GM21360 (cell line): ENCODE measurements around the gene NEURL3.
"Not testable (repeated sequence)": the region's sequence is repeated elsewhere in the genome, so short reads cannot be mapped to it uniquely, and the experiment has no call there.

Experiments used
- ATAC-seq: cut with Tn5 transposase; IDR thresholded peaks from one replicate; pipeline ENCODE4 v1.9.1; 2021; ENCODE audit warnings: mild to moderate bottlenecking, moderate library complexity; ENCODE audit not compliant: unreplicated experiment

Gene NEURL3

GRCh38 chr2:96508521-96509113 lies 3.5 kb upstream of the NEURL3 start:
- no peak for ATAC-seq

- no peak for ATAC-seq
Measured at GRCh38 chr2:96507957-96508520, 2.9 kb upstream of the NEURL3 start.

- ATAC-seq = no peak
Measured at GRCh38 chr2:96506907-96507240, 1.7 kb upstream of the NEURL3 start.

DNA sequence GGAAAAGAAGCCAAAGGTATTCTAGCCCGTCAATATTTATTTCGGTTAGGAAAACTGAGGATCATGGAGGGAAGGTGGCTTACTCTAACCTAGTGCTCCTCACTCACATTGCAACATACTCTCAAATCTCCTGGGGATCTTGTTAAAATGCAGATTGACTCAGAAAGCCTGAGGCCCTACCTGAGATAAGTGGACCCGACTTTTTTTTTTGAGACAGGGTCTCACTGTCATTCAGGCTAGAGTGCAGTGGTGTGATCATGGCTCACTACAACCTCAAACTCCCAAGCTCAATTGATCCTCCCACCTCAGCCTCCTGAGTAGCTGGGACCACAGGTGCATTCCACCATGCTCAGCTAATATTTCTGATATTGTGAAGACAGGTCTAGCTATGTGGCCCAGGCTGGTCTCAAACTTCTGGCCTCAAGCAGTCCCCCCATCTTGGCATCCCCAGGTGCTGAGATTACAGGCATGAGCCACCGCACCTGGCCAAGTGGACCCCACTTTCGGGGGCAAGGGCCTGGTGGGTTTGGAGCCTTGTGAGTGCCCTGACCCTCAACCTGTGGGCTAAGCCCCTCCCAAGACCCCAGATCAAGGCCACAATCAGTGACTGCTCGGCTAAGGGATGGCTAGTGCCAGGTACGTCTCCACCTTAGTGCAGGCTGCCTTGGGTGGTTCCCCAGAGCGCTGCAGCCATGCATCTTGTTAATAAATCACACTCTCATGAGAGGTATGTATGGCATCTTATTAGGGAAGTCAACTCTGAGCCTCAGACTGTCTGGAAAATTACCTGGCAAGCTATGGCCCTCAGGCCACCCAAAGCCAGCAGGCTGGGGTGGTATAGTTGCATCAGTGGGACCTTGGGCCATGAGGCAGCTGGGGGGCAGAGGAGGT lies 1.1 kb upstream of the NEURL3 start:
- ATAC-seq = no peak

- ATAC-seq = no peak
Measured at GRCh38 chr2:96503637-96504243, 1.4 kb downstream of the NEURL3 start.

DNA sequence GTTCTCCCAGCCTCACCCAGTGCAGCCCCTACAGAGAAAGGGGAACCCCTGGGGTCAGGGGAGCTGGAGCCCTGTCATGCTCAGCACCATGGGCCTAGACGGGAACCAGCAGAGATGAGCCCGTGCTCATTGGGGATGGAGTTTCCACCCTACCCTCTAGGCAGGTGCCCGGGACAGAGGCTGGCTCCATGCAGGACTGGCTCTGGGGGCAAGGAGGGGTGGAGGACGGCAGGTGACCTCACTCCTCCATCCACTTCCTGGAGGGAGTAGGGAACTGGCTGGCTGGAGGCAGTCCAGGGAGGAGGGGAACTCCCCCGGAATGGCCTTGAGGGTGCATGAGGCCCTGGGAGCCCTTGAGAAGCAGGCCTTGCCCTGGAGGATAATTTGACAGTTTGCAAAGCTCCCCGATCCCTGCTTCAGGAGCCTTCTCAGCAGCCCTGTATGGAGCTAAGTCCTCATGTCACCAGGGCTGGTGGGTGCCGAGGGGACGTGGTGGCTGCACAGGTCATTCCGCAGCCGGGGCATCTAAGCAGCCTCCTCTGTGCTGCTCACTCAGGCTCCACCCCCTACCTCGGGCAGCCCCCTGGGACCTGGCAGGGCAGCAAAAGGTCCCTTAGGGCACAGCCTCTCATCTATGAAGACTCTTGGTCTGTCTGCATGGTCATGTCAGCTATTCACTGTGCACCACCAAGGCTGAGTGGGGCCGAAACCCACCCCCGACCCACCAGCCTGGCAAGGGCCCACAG lies 2.1 kb downstream of the NEURL3 start:
- no peak for ATAC-seq

DNA sequence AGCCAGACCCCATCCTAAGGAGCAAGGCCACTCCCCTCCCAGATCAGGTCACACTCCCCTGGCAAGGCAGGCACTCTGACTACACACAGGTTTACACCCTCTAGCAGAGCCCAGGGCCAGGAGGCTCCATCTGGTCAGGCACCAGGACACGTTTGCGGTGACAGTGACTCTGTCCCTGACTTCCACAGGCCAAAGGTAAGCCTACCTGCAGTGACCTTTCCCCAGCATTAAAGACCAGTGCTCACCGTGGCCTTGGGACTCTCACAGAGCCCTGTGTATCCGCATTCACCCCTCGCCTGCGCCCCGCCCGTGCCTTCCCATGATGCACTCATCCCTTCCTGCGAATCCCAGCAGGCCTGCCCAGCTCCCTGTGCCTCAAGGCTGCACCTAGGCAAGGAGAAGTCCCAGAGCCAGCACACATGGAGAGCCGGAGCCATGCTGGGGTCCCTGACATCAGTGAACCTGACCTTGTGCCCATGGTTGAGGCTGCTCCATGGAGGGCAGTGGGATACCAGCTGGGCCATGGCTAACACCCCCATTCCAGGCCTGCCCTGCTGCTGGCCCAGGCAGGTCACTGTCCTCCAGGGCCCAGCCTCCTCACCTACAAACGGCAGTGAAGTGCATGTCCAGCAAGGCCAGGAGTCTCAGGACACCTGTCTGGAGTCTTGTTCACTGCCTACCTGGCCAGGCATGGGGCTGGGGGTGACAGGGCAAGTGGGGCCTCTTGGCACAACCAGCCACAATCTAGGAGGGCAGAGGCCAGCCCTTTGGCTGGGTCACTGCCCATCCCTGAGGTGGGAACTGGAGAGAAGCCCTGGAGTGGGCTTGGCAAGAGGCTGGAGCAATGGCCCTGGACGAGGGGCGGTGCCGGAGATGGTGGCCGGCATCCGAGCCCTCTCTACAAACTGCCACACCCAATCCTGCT lies 3.0 kb downstream of the NEURL3 start:
- no peak for ATAC-seq

- ATAC-seq = no peak
Measured at GRCh38 chr2:96501471-96501874, 3.7 kb downstream of the NEURL3 start.

DNA sequence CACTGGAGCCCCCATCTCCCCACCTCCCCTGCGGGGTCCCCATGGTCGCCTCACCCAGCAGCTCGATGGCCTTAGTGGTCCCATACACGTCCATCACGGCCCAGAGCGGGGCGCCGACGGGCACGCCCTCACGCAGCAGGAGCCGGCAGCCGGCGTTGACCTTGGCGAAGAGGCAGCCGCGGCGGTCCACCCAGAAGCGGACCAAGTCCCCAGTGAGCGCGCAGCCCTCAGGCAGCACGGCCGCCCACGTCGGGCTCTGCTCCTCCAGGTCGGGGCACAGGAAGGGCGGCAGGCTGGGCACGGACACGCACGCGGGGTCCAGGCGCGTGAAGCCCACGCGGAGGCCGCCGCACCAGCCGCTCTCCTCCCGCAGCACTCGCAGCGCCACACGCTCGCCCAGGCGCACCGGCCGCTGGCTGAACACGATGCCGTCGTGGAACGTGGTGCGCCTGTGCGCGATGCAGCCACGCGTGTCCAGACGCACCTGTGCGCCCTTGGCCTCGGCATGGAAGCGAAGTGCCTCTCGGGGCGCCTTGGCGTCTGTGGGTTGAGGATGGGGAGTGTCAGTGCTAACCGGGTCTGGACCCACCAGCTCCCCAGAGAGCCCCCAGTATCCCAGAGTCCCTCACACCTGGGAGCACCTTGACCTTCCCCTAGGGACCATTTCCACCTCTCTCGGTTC lies 4.6 kb downstream of the NEURL3 start:
- no peak for ATAC-seq

DNA sequence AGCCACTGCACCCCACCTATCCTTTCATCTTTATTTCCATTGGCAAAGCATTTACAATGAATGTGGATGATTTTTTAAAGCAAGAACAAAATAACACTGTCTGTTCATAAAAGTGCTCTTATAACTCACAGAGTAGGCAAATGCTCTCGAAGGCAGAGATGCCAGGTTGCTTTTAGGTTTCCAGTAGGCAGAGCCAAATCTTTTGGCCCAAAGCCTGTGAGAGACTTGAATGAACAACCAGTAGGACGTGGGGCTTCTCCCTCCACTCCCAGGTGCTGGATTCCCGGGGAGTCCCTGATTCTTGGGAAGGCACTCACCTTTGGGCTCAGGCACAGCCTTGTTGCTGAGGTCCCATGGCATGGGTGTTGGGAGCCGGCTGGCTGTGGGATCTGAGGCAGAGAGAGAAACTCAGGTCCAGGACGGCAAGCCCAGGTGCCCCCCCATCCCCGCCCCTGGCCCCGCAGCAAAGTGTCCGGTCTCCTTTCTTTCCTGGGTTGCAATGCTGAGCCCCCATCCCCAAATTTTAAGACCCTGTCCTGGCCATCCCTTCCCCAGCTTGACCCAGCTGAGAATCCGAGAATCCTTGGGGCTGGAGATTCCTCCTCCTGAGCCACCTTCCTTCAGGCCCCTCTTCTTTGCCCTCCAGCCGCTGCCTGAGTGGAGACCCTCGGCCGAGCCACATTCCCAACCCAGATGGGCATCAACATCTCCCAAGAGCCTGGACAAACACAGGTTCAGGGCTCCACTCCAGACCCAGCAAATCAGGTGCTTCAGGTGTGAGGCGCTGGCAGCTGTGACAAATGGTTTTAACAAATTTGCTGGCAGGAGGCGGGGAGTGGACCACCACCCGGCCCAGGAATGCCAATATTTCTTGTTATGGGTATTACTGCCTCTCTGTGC lies 5.8 kb downstream of the NEURL3 start:
- no peak for ATAC-seq

DNA sequence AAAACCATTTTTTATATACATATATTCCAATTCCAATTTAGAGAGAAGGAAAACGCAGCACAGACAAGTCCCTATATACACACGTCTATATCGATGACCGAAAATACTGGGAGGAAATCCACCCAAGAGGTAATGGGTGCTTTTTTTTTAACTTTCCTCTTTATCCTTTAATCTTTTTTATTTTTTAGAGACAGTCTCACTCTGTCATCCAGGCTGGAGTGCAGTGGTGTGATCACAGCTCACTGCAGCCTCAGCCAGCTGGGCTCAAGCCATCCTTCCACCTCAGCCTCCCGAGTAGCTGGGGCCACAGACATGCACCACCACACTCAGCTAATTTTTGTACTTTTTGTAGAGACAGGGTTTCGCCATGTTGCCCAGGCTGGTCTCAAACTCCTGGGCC lies 6.5 kb downstream of the NEURL3 start:
- ATAC-seq = not testable (repeated sequence)

- no peak for ATAC-seq
Measured at GRCh38 chr2:96498021-96498431, 7.1 kb downstream of the NEURL3 start.

GRCh38 chr2:96495982-96496629 lies 9.1 kb downstream of the NEURL3 start:
- no peak for ATAC-seq

- ATAC-seq = no peak
Measured at GRCh38 chr2:96494188-96494587, 11.0 kb downstream of the NEURL3 start.

DNA sequence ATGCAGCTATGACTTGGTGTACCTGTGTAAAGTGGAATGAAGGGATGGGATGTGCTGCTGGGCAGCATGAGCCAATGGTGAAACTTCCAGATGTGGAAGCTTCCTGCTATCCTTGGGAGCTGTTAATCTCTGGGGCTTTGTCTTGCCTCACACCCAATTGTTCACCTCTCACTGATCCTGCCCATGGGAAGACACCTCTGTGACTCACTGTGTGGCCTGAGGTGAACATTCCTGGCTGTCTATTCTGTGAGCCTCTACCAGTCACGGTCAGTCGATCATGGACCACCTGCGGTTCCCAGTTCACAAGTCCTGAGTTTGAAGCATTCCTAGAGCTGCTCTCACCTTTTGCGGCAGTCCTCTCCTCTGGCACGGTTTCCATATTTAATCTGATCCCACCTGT lies 12.1 kb downstream of the NEURL3 start:
- ATAC-seq = no peak

DNA sequence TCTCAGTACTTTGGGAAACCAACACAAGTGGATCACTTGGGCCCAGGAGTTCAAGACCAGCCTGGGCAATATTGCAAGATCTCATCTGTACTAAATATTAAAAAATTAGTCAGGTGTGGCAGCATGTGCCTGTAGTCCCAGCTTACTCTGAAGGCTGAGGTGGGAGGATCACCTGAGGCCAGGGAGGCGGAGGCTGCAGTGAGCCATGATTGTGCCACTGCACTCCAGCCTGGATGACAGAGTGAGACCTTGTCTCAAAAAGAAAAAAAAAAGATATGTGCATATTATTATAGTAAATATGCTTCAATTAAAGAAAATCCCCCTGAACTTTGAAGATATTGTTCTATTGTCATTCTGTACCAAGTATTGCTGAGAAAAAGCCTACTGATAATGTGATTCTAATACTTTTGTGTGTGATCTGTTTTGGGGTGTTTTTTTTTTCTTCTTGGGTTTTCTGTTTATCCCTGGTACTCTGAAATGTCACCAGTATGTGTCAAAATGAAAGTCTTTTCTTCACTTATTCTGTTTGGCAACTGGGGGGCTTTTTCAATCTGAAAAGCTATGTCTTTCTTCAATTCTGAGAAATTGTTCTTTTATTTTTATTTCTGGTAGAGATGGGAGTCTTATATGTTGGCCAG lies 13.2 kb downstream of the NEURL3 start:
- ATAC-seq = no peak

DNA sequence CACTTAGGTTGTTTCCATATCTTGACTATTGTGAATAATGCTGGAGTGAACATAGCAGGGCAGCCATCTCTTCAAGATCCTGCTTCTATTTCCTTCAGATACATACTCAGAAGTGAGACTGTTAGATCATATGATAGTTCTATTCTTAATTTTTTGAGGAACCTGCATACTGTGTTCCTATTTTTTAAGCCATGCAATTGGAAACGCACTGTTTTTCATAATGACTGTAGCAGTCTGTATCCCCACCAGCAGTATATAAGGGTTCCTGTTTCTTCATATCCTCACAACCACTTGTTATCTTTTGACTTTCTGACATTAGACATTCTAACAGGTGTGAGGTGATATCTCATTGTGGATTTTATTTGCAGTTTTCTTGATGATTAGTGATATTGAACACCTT lies 15.5 kb downstream of the NEURL3 start:
- ATAC-seq = no peak

GRCh38 chr2:96489261-96489660 lies 15.9 kb downstream of the NEURL3 start:
- ATAC-seq = no peak
